ENCODE measurements around the gene PDE8B. TPM values are rescaled to one million over a fixed set of nuclear protein-coding genes. Genes with fewer than 3 reads are reported as not detected.

The PDE8B gene
- total RNA-seq, 1 donor from 2014 or later = 2.9 TPM

DNA sequence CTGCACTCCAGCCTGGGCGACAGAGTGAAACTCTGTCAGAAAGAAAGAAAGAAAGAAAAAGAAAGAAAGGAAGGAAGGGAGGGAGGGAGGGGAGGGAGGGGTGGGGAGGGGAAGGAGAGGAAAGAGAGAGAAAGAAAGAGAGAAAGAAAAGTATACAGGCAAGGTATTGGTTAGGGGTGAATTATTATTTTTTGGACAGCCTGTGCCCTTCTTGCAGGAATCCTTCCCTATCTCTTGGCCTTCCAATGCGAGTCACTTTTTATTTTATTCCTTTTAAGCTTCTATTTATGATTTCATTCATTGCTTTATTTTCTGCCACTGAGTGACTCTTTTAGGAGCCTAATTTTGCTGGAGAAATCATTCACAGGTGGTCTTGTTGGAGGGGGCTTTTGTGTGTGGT lies 98.7 kb downstream of the PDE8B start:
- peaks cover 2% of the 10 kb centered on the region for H3K27me3 Mint-ChIP-seq (ENCODE audit: low read depth)
- H3K4me1 Mint-ChIP-seq = peaks cover 28% of the 10 kb centered on the region
- no peak for DNase-seq (ENCODE audit: low spot score in 2 of 2, unreplicated experiment in 2 of 2)
- H3K36me3 Mint-ChIP-seq = peaks cover 10% of the 10 kb centered on the region
- peaks cover 9% of the 10 kb centered on the region for H3K9me3 Mint-ChIP-seq
- no peak overlapping the region for H3K27ac Mint-ChIP-seq
- TF ChIP-seq, protein P1, sequence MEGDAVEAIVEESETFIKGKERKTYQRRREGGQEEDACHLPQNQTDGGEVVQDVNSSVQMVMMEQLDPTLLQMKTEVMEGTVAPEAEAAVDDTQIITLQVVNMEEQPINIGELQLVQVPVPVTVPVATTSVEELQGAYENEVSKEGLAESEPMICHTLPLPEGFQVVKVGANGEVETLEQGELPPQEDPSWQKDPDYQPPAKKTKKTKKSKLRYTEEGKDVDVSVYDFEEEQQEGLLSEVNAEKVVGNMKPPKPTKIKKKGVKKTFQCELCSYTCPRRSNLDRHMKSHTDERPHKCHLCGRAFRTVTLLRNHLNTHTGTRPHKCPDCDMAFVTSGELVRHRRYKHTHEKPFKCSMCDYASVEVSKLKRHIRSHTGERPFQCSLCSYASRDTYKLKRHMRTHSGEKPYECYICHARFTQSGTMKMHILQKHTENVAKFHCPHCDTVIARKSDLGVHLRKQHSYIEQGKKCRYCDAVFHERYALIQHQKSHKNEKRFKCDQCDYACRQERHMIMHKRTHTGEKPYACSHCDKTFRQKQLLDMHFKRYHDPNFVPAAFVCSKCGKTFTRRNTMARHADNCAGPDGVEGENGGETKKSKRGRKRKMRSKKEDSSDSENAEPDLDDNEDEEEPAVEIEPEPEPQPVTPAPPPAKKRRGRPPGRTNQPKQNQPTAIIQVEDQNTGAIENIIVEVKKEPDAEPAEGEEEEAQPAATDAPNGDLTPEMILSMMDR (IDR thresholded peaks at IDR 0.05; ENCODE audit: unreplicated experiment) = no peak
- H3K4me3 Mint-ChIP-seq = no peak overlapping the region

DNA sequence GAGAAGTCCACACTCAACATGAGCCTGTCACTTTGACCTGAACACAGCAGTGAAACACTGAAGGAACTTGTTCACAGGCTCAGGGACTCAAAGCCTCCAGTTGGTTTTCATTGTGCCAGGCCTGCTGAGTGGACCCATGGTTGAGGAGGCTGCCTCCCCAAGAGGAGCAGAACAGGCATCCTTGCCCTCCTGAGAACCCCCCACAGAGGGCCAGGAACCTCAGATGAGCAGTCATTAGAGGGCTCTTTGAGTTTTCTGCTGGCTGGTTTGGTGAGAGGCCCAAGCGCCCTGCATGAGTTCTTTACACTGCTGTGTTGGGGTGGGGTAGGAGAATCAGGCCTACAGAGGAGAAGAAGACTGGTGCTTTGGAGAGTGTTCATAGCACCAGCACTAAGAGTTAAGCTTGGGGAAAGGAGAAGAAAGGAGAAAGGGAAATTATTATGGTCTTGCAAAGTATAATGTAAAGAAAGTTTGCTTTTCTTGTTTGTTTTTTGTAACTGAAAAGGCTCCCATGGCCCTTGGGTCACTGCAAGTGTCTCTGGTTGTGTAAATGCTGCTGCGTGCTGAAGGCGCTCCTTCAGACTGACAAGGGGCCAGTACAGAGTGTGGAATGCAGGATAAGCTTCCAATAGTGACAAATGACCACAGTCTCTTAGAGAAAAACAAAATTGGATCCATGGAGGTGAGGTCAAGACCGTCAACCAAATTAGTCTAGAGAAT lies 100.2 kb downstream of the PDE8B start:
- H3K36me3 Mint-ChIP-seq = peaks cover 13% of the 10 kb centered on the region
- H3K27ac Mint-ChIP-seq = no peak overlapping the region
- DNase-seq (ENCODE audit: low spot score in 2 of 2, unreplicated experiment in 2 of 2) = no peak
- H3K4me3 Mint-ChIP-seq = no peak overlapping the region
- H3K27me3 Mint-ChIP-seq (ENCODE audit: low read depth) = no peaks in the 10 kb centered on the region
- peaks cover 26% of the 10 kb centered on the region for H3K4me1 Mint-ChIP-seq
- H3K9me3 Mint-ChIP-seq = peaks cover 15% of the 10 kb centered on the region
- TF ChIP-seq, protein P1 (IDR thresholded peaks at IDR 0.05; ENCODE audit: unreplicated experiment) = no peak

DNA sequence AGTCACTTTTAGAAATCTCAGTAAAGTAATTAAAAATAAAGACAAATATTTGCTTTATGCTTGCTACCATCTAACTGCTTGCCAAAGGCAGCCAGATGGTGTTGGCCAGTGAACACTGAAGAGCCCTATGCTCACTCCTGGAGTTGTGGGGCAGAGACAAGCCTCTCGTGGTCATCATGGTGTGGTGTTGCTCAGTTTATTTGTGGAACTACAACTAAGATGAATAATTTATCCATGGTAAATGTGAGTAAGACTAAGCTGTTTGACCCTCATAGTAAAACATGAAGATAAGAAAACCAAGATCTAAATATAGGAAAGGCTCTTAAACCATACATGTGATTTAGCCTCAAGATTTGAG lies 100.7 kb downstream of the PDE8B start:
- H3K36me3 Mint-ChIP-seq = peaks cover 13% of the 10 kb centered on the region
- H3K4me3 Mint-ChIP-seq = no peak overlapping the region
- H3K9me3 Mint-ChIP-seq = peaks cover 15% of the 10 kb centered on the region
- DNase-seq (ENCODE audit: low spot score in 2 of 2, unreplicated experiment in 2 of 2) = no peak
- no peak overlapping the region for H3K27ac Mint-ChIP-seq
- TF ChIP-seq, protein P1 (IDR thresholded peaks at IDR 0.05; ENCODE audit: unreplicated experiment) = no peak
- H3K4me1 Mint-ChIP-seq = peaks cover 22% of the 10 kb centered on the region
- no peaks in the 10 kb centered on the region for H3K27me3 Mint-ChIP-seq (ENCODE audit: low read depth)

DNA sequence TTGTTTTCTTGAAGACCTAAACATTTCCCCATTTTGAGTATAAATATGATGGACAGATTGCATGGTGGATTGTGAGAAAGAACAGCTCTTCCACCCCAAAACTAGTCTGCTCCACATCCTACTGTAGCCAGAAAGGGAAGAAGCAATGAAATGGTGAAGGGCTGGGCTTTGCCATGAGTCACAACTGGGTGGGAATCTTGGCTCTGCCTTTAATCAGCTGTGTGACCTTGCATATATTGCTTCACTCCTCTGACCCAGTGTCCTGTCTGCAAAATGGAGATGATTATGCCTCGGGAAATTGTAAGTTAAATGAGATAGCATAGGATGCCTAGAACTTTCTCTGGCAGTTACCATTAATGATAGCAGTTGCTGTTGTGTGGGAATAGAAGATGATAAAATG lies 101.9 kb downstream of the PDE8B start:
- no peak overlapping the region for H3K4me3 Mint-ChIP-seq
- no peak overlapping the region for H3K27ac Mint-ChIP-seq
- peaks cover 23% of the 10 kb centered on the region for H3K4me1 Mint-ChIP-seq
- peaks cover 15% of the 10 kb centered on the region for H3K9me3 Mint-ChIP-seq
- H3K27me3 Mint-ChIP-seq (ENCODE audit: low read depth) = no peaks in the 10 kb centered on the region
- H3K36me3 Mint-ChIP-seq = peaks cover 13% of the 10 kb centered on the region
- no peak for DNase-seq (ENCODE audit: low spot score in 2 of 2, unreplicated experiment in 2 of 2)
- TF ChIP-seq, protein P1 (IDR thresholded peaks at IDR 0.05; ENCODE audit: unreplicated experiment) = no peak

DNA sequence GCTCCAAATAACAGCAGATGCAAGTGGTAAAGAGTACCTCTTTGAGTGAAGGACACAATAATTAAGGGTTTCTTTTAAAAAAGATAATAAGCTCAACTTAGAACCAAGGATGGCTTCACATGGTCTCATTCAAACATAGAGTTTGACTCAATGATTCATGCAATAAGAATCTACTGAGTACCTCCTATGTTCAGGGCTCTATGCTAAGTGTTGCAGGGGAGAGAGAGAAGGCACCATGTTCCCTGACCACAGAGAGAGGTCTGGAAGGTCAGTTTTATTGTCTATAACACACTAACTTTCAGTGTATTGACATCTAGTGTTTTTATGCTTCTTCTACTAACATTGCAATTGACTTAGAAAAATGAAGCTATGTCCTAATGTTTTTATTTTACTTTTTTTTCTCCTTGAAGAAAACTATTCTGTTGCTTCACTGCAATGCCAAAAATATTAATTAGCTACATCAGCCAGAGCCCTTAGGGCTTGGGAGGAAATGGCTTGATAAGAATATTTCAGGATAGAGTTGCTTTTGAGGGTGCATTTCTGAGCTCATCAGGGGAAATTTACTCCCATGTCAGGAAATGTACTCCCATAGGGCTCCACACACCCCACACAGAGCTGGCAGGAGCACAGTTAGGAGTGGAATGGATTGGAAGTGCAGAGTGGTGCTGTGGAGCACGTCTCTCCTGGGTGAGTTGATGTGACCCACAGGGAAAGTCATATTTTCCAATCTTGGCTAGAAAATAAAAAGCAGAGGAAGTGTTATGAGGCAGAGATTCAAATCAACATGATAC lies 106.6 kb downstream of the PDE8B start:
- no peak for DNase-seq (ENCODE audit: low spot score in 2 of 2, unreplicated experiment in 2 of 2)
- Mint-ChIP-seq H3K4me1 (peaks cover 14% of the 10 kb centered on the region), H3K9me3 (peaks cover 15% of the 10 kb centered on the region), H3K27me3 (ENCODE audit: low read depth) (no peaks in the 10 kb centered on the region), H3K4me3 (no peak overlapping the region), H3K36me3 (peaks cover 13% of the 10 kb centered on the region), H3K27ac (peak overlapping the region; percentile 39)
- TF ChIP-seq, protein P1 (IDR thresholded peaks at IDR 0.05; ENCODE audit: unreplicated experiment) = no peak

Measured in mesothelial cell of epicardium (in vitro differentiated cells).